H1 (cell line): Measurements from ENCODE around the gene STEAP1B. TPM values are rescaled to one million over a fixed set of nuclear protein-coding genes. Genes with fewer than 3 reads are reported as not detected.

Experiments
- CTCF ChIA-PET: fragments of 300-600 bp; sonication (Branson Sonifier 250); formaldehyde crosslinking; loops from one replicate; lab custom pipeline; 2021; ENCODE audit not compliant: partially characterized antibody; lab: Charles Lee
- POLR2A ChIA-PET: fragments of 300-600 bp; sonication (Branson Sonifier 250); formaldehyde crosslinking; loops from one replicate; lab custom pipeline; 2021; ENCODE audit warnings: inconsistent platforms; ENCODE audit not compliant: partially characterized antibody; lab: Charles Lee
- DNase-seq, 2 experiments: peaks; one replicate each; pipeline versions ENCODE4 v3.0.0 to v3.0.0-alpha.2; 2010 to 2022; ENCODE audit warnings: low spot score in 2 of 2, low read depth in 1 of 2, mixed read lengths in 1 of 2
- FAIRE-seq: peaks from 2 replicates; lab custom pipeline; 2011; peaks lifted over from hg19 to GRCh38; lab: Jason Lieb, UNC
- H2AFZ ChIP-seq: 2 replicates; pipeline ENCODE4 v1.8.1; 2012; ENCODE audit warnings: low read length, inconsistent platforms
- H2AK5ac ChIP-seq: 2 replicates; pipeline ENCODE4 v1.6.1; 2013; ENCODE audit warnings: low read depth, low read length
- H2BK120ac ChIP-seq: replicated peaks from 2 replicates; pipeline ENCODE3; 2013; ENCODE audit warnings: low read depth, low read length, inconsistent platforms
- H2BK12ac ChIP-seq: 2 replicates; pipeline ENCODE4 v1.6.1; 2013; ENCODE audit warnings: low read depth, low read length
- H2BK15ac ChIP-seq: 2 replicates; pipeline ENCODE4 v1.6.1; 2013; ENCODE audit warnings: low read length
- H2BK20ac ChIP-seq: 2 replicates; pipeline ENCODE4 v1.6.1; 2013; ENCODE audit warnings: low read length
- H2BK5ac ChIP-seq: 2 replicates; pipeline ENCODE4 v1.6.1; 2013; ENCODE audit warnings: low read depth, low read length
- H3K14ac ChIP-seq: 2 replicates; pipeline ENCODE4 v1.6.1; 2013; ENCODE audit warnings: inconsistent platforms; ENCODE audit not compliant: insufficient read length
- H3K18ac ChIP-seq: 2 replicates; pipeline ENCODE4 v1.6.1; 2013; ENCODE audit warnings: low read length; ENCODE audit errors: extremely low read depth
- H3K23ac ChIP-seq: 2 replicates; pipeline ENCODE4 v1.6.1; 2013; ENCODE audit warnings: inconsistent platforms; ENCODE audit not compliant: insufficient read length
- H3K23me2 ChIP-seq: 2 replicates; pipeline ENCODE4 v1.6.1; 2013; ENCODE audit warnings: low read depth, low read length
- H3K27ac ChIP-seq: 2 replicates; pipeline ENCODE4 v1.6.1; 2011; ENCODE audit warnings: low read depth, low read length, inconsistent platforms
- H3K27me3 ChIP-seq, 4 experiments: replicated peaks in 1 of 4; 1 replicate in 1 of 4; 2 replicates in 3 of 4; pipeline versions ENCODE4 v1.6.1 to v1.8.1; 2011 to 2013; ENCODE audit warnings: low read length in 3 of 4, mild to moderate bottlenecking in 3 of 4, inconsistent platforms in 2 of 4, mixed read lengths in 2 of 4, moderate library complexity in 1 of 4; ENCODE audit not compliant: control insufficient read depth in 3 of 4, insufficient read depth in 3 of 4; ENCODE audit errors: extremely low read depth in 1 of 4
- H3K36me3 ChIP-seq, 4 experiments: 2 replicates each; pipeline versions ENCODE4 v1.6.1 to v1.8.1; 2011 to 2013; ENCODE audit warnings: mild to moderate bottlenecking in 4 of 4, low read length in 3 of 4, moderate library complexity in 2 of 4, control low read depth in 1 of 4, inconsistent platforms in 1 of 4; ENCODE audit not compliant: insufficient read depth in 4 of 4, control insufficient read depth in 2 of 4
- H3K4ac ChIP-seq: replicated peaks from 2 replicates; pipeline ENCODE3; 2013; ENCODE audit warnings: low read length, low read depth, mixed read lengths, inconsistent platforms; ENCODE audit not compliant: insufficient read length
- H3K4me1 ChIP-seq, 4 experiments: replicated peaks in 1 of 4; 1 replicate in 1 of 4; 2 replicates in 3 of 4; pipeline versions ENCODE4 v1.6.1 to v1.8.1; 2011 to 2013; ENCODE audit warnings: low read length in 3 of 4, inconsistent platforms in 2 of 4, mixed read lengths in 1 of 4; ENCODE audit not compliant: insufficient read depth in 4 of 4, control insufficient read depth in 3 of 4
- H3K4me2 ChIP-seq, 2 experiments: 2 replicates each; pipeline versions ENCODE4 v1.6.1 to v1.8.1; 2011 to 2013; ENCODE audit warnings: low read depth in 2 of 2, low read length in 2 of 2, control low read depth in 1 of 2, inconsistent platforms in 1 of 2, mild to moderate bottlenecking in 1 of 2; ENCODE audit not compliant: insufficient read depth in 1 of 2
- H3K4me3 ChIP-seq, 4 experiments: fragments of 200-600, 300-600 bp in 1 of 4; sonication (generic), shearing (Covaris generic), sonication (Bioruptor Twin) in 1 of 4; 2 replicates each; pipeline versions ENCODE4 v1.5.1 to v1.8.1; 2011 to 2016; ENCODE audit warnings: low read length in 4 of 4, low read depth in 3 of 4, control low read depth in 2 of 4, inconsistent platforms in 2 of 4, mild to moderate bottlenecking in 2 of 4, mixed read lengths in 1 of 4, moderate library complexity in 1 of 4; ENCODE audit not compliant: insufficient read depth in 2 of 4; ENCODE audit errors: extremely low read depth in 1 of 4
- H3K56ac ChIP-seq: replicated peaks from 2 replicates; pipeline ENCODE3; 2013; ENCODE audit warnings: low read depth, mild to moderate bottlenecking, mixed read lengths, low read length, inconsistent platforms; ENCODE audit not compliant: insufficient read length
- H3K79me1 ChIP-seq: 2 replicates; pipeline ENCODE4 v1.6.1; 2013; ENCODE audit warnings: low read depth, low read length, control low read depth
- H3K79me2 ChIP-seq, 2 experiments: 2 replicates each; pipeline versions ENCODE4 v1.6.1 to v1.8.1; 2012 to 2013; ENCODE audit warnings: low read length in 2 of 2, mild to moderate bottlenecking in 2 of 2, inconsistent platforms in 1 of 2; ENCODE audit not compliant: insufficient read depth in 2 of 2, control insufficient read depth in 1 of 2
- H3K9ac ChIP-seq, 4 experiments: replicated peaks in 1 of 4; 1 replicate in 1 of 4; 2 replicates in 3 of 4; pipeline versions ENCODE4 v1.6.1 to v1.8.1; 2011 to 2013; ENCODE audit warnings: low read depth in 3 of 4, low read length in 3 of 4, control low read depth in 2 of 4, mild to moderate bottlenecking in 2 of 4, moderate library complexity in 2 of 4, inconsistent platforms in 1 of 4; ENCODE audit errors: extremely low read depth in 1 of 4
- H3K9me3 ChIP-seq, 2 experiments: 2 replicates each; pipeline versions ENCODE4 v1.6.1 to v1.8.1; 2012 to 2013; ENCODE audit warnings: mild to moderate bottlenecking in 2 of 2, moderate library complexity in 2 of 2, control low read depth in 1 of 2, inconsistent platforms in 1 of 2, low read depth in 1 of 2, low read length in 1 of 2, mixed read lengths in 1 of 2; ENCODE audit not compliant: insufficient read depth in 2 of 2
- H4K20me1 ChIP-seq, 2 experiments: replicated peaks in 1 of 2; 2 replicates each; pipeline versions ENCODE3 to v1.8.1; 2011 to 2013; ENCODE audit warnings: inconsistent platforms in 2 of 2, low read length in 2 of 2, mild to moderate bottlenecking in 1 of 2; ENCODE audit not compliant: insufficient read depth in 2 of 2, control insufficient read depth in 1 of 2
- H4K5ac ChIP-seq: 2 replicates; pipeline ENCODE4 v1.6.1; 2013; ENCODE audit warnings: low read length, low read depth, mixed read lengths, inconsistent platforms; ENCODE audit not compliant: insufficient read length
- H4K8ac ChIP-seq: 2 replicates; pipeline ENCODE4 v1.8.0; 2013; ENCODE audit warnings: mild to moderate bottlenecking, moderate library complexity, low read length, inconsistent platforms; ENCODE audit not compliant: insufficient read depth; ENCODE audit errors: extremely low read depth
- H4K91ac ChIP-seq: replicated peaks from 2 replicates; pipeline ENCODE3; 2013; ENCODE audit warnings: low read length, mixed read lengths, inconsistent platforms; ENCODE audit not compliant: insufficient read length
- BCL11A ChIP-seq, 2 experiments: IDR thresholded peaks; one replicate each; pipeline ENCODE4 v1.6.1; 2011; ENCODE audit warnings: low read depth in 2 of 2, low read length in 2 of 2, mild to moderate bottlenecking in 2 of 2
- CREB1 ChIP-seq: IDR thresholded peaks from 2 replicates; pipeline ENCODE4 v1.6.1; 2012; ENCODE audit warnings: inconsistent platforms
- EP300 ChIP-seq, 2 experiments: IDR thresholded peaks; 1 replicate in 1 of 2; 2 replicates in 1 of 2; pipeline ENCODE4 v1.6.1; 2011 to 2012; ENCODE audit warnings: low read depth in 2 of 2, low read length in 2 of 2, mild to moderate bottlenecking in 2 of 2, borderline replicate concordance in 1 of 2, inconsistent platforms in 1 of 2, moderate library complexity in 1 of 2
- EZH2 ChIP-seq: fragments of 200-600 bp; sonication (generic); IDR thresholded peaks from 2 replicates; pipeline ENCODE4 v1.7.1; 2012; ENCODE audit warnings: low read depth, mild to moderate bottlenecking, moderate library complexity, low read length, inconsistent platforms; ENCODE audit not compliant: severe bottlenecking
- FOSL1 ChIP-seq: IDR thresholded peaks from 2 replicates; pipeline ENCODE4 v1.6.1; 2011; ENCODE audit warnings: mild to moderate bottlenecking, low read depth, low read length, moderate library complexity; ENCODE audit not compliant: insufficient read depth
- JUND ChIP-seq: IDR thresholded peaks from 2 replicates; pipeline ENCODE4 v1.6.1; 2011; ENCODE audit warnings: mild to moderate bottlenecking, improper control_type of control experiment, low read length
- PHF8 ChIP-seq: fragments of 200-600 bp; sonication (generic); conservative IDR thresholded peaks from 2 replicates; pipeline ENCODE4 v1.7.1; 2012; ENCODE audit warnings: low read depth, mild to moderate bottlenecking, inconsistent platforms, low read length, moderate library complexity
- RAD21 ChIP-seq, 2 experiments: IDR thresholded peaks in 1 of 2; conservative IDR thresholded peaks in 1 of 2; 2 replicates each; pipeline ENCODE4 v1.6.1; 2011; ENCODE audit warnings: low read depth in 2 of 2, low read length in 2 of 2, improper control_type of control experiment in 1 of 2, inconsistent platforms in 1 of 2, mild to moderate bottlenecking in 1 of 2, moderate library complexity in 1 of 2
- RBBP5 ChIP-seq: IDR thresholded peaks from 2 replicates; pipeline ENCODE4 v1.7.1; 2012; ENCODE audit warnings: low read depth, mild to moderate bottlenecking, inconsistent platforms, low read length, moderate library complexity, borderline replicate concordance
- USF2 ChIP-seq: IDR thresholded peaks from 2 replicates; pipeline ENCODE4 v1.6.1; 2011; ENCODE audit warnings: low read length, improper control_type of control experiment
- WGBS, 2 experiments: shearing (Covaris generic) in 1 of 2; methylation state at CpG; one replicate each; pipeline versions ENCODE4 v1.1.6 to v1.1.7; 2013 to 2015; ENCODE audit warnings: low lambda C conversion rate in 2 of 2, mixed read lengths in 2 of 2, inconsistent platforms in 1 of 2, low coverage in 1 of 2, missing lambda C conversion rate in 1 of 2; ENCODE audit not compliant: insufficient replicate concordance in 2 of 2, insufficient coverage in 1 of 2, insufficient read length in 1 of 2; ENCODE audit errors: extremely low coverage in 1 of 2, missing lambda C conversion rate in 1 of 2; 5-methylcytosine and 5-hydroxymethylcytosine counted together
- polyA plus RNA-seq, 7 experiments: library from polyadenylated mRNA; depleted of rRNA in 3 of 7; stranded (reverse) in 5 of 7; unstranded in 2 of 7; fragments of >200 nt in 5 of 7; fragments of 200-250 nt in 2 of 7; gene quantifications; 1 replicate in 5 of 7; 2 replicates in 1 of 7; 4 replicates in 1 of 7; pipeline versions ENCODE4 v1.2.1 to v1.2.3, GENCODE V29; 2011 to 2013; ENCODE audit warnings: missing spikeins in 2 of 7, mixed read lengths in 2 of 7
- total RNA-seq: library from RNA; stranded (reverse); fragmentation: NEBNext Ultra II Directional; extraction: Animal tissue kit (Norgen Biotek cat#: 25700); gene quantifications from 2 replicates; pipeline ENCODE4 v1.2.1, GENCODE V29; 2021

STEAP1B gene
- total and polyA plus RNA-seq, 2 of the 8 experiments (the other 6 are each of a cell fraction or from before 2014, with no cell fraction given), result 5.4 to 8.7 TPM

- Histone ChIP-seq H3K9ac (no peak overlapping the region), H3K4ac (no peak overlapping the region), H3K4me2 (no peak overlapping the region), H4K20me1 (no peaks in the 10 kb centered on the region), H4K91ac (no peak overlapping the region), H2AK5ac (no peak overlapping the region), H3K4me1 (peaks cover 0 to under 1% (median under 1%) of the 10 kb centered on the region in 4 experiments; a peak in 1 of 7 replicates), H2BK5ac (no peak overlapping the region), H2BK15ac (no peak overlapping the region), H3K18ac (no peak overlapping the region)
- TF ChIP-seq EP300 (IDR thresholded peaks at IDR 0.05; ENCODE audit: borderline replicate concordance in 1 of 2, low read depth in 2 of 2, low read length in 2 of 2) (no peak), USF2 (no peak), BCL11A (IDR thresholded peaks at IDR 0.05; ENCODE audit: low read depth in 2 of 2, low read length in 2 of 2) (no peak), FOSL1 (no peak), RAD21 (IDR thresholded peaks at IDR 0.05 in 1 of 2, conservative IDR thresholded peaks at IDR 0.05 in 1 of 2; ENCODE audit: low read depth in 2 of 2, low read length in 2 of 2) (no peak), JUND (no peak), PHF8 (no peak), EZH2 (no peak), CREB1 (no peak), RBBP5 (no peak)
- TF ChIP-seq, all 59 proteins: peak for 0
- Histone ChIP-seq H3K36me3 (no peaks in the 10 kb centered on the region), H3K23ac (no peak overlapping the region), H2BK12ac (no peak overlapping the region), H3K9me3 (no peaks in the 10 kb centered on the region), H3K27me3 (no peaks in the 10 kb centered on the region), H3K79me2 (no peaks in the 10 kb centered on the region), H3K27ac (no peak overlapping the region), H4K5ac (no peak overlapping the region), H3K4me3 (no peak overlapping the region), H3K79me1 (no peaks in the 10 kb centered on the region), H4K8ac (no peak overlapping the region), H2BK120ac (no peak overlapping the region), H2AFZ (no peak overlapping the region), H3K14ac (no peak overlapping the region), H3K23me2 (no peaks in the 10 kb centered on the region), H2BK20ac (no peak overlapping the region), H3K56ac (no peak overlapping the region)
- no peak for FAIRE-seq
- POLR2A ChIA-PET, result no interaction called here
- CTCF ChIA-PET, result interaction anchor here (3.2 kb wide), 1 partner anchor 35 kb away, joined by 7 read pairs; no protein-coding TSS in a partner anchor
- WGBS, 2 experiments, result 87% methylated on average over 2 of the region's 2 CpGs; no CpG with 5 or more reads in 1 of the 2 experiments
- DNase-seq, result no peak
These were observed 82.6 kb downstream of the STEAP1B start for GRCh38 chr7:22417349-22417748.
